CD4-positive, CD25-positive, alpha-beta regulatory T cell (primary cell): ENCODE measurements around the gene FBN1. TPM values are rescaled to one million over a fixed set of nuclear protein-coding genes. Genes with fewer than 3 reads are reported as not detected.

Experiments used
- ATAC-seq, 2 donors: fragments of 150-1000 bp; cut with Tn5 transposase; one replicate each; pipeline ENCODE4 v1.10.0; 2021; ENCODE audit warnings: low read depth in 2 of 2, moderate number of reproducible peaks in 2 of 2, moderate library complexity in 1 of 2
- DNase-seq, 3 donors: peaks; one replicate each; pipeline versions ENCODE4 v3.0.0 to v3.0.0-alpha.2; 2012 to 2022; ENCODE audit warnings: mixed read lengths in 1 of 3
- H3K27ac ChIP-seq: one replicate; pipeline ENCODE4 v1.7.0; 2013; ENCODE audit warnings: mild to moderate bottlenecking, low read length; ENCODE audit not compliant: insufficient read depth, poor library complexity, severe bottlenecking
- H3K27me3 ChIP-seq: one replicate; pipeline ENCODE4 v1.7.0; 2013; ENCODE audit warnings: low read length; ENCODE audit not compliant: control insufficient read depth, insufficient read depth
- H3K36me3 ChIP-seq: one replicate; pipeline ENCODE4 v1.7.0; 2013; ENCODE audit warnings: mild to moderate bottlenecking, low read length, moderate library complexity; ENCODE audit not compliant: control insufficient read depth, insufficient read depth
- H3K4me1 ChIP-seq: 2 replicates; pipeline ENCODE4 v1.7.0; 2013; ENCODE audit warnings: mild to moderate bottlenecking, low read length; ENCODE audit not compliant: insufficient read depth, control insufficient read depth, poor library complexity, severe bottlenecking
- H3K4me3 ChIP-seq: one replicate; pipeline ENCODE4 v1.7.0; 2013; ENCODE audit warnings: low read depth, mild to moderate bottlenecking, low read length, moderate library complexity
- H3K9me3 ChIP-seq, 2 experiments: 1 replicate in 1 of 2; 2 replicates in 1 of 2; pipeline ENCODE4 v1.7.0; 2013; ENCODE audit warnings: low read length in 2 of 2, mild to moderate bottlenecking in 1 of 2, moderate library complexity in 1 of 2; ENCODE audit not compliant: control insufficient read depth in 2 of 2
- H3K27ac Mint-ChIP-seq, 3 donors: one replicate each; pipeline ENCODE4 v1.8.0; 2020 to 2022; ENCODE audit warnings: mild to moderate bottlenecking in 3 of 3, mixed read lengths in 3 of 3, moderate library complexity in 2 of 3
- H3K27me3 Mint-ChIP-seq: one replicate; pipeline ENCODE4 v1.8.0; 2022; ENCODE audit warnings: mild to moderate bottlenecking, mixed read lengths
- H3K36me3 Mint-ChIP-seq: one replicate; pipeline ENCODE4 v1.8.0; 2020; ENCODE audit warnings: mixed read lengths
- H3K4me1 Mint-ChIP-seq, 4 donors: one replicate each; pipeline ENCODE4 v1.8.0; 2020 to 2022; ENCODE audit warnings: mixed read lengths in 4 of 4, mild to moderate bottlenecking in 1 of 4
- H3K4me3 Mint-ChIP-seq, 4 donors: one replicate each; pipeline ENCODE4 v1.8.0; 2020 to 2022; ENCODE audit warnings: mild to moderate bottlenecking in 4 of 4, mixed read lengths in 4 of 4, moderate library complexity in 3 of 4
- H3K9me3 Mint-ChIP-seq, 7 donors: one replicate each; pipeline ENCODE4 v1.8.0; 2020 to 2022; ENCODE audit warnings: mixed read lengths in 7 of 7, mild to moderate bottlenecking in 3 of 7, moderate library complexity in 2 of 7
- polyA plus RNA-seq, 4 donors: library from polyadenylated mRNA; unstranded; fragments of 300-500 nt; fragmentation: Illumina TruSeq; gene quantifications; one replicate each; pipeline ENCODE4 v1.2.3, GENCODE V29; 2021
- total RNA-seq: library from RNA; stranded (reverse); gene quantifications from one replicate; pipeline ENCODE4 v1.2.3, GENCODE V29; 2022

Gene FBN1
- total and polyA plus RNA-seq, 5 donors from 2014 or later: 0.72 TPM; not detected in 4

GRCh38 chr15:48426044-48426443 lies 219.5 kb downstream of the FBN1 start:
- Mint-ChIP-seq H3K36me3 (no peaks in the 10 kb centered on the region), H3K27ac (no peak overlapping the region), H3K9me3 (no peaks in the 10 kb centered on the region), H3K4me1 (no peaks in the 10 kb centered on the region), H3K27me3 (peaks cover 5% of the 10 kb centered on the region), H3K4me3 (no peak overlapping the region)
- no peak for DNase-seq
- H3K9me3 ChIP-seq: no peaks in the 10 kb centered on the region
- no peaks in the 10 kb centered on the region for H3K4me1 ChIP-seq
- ATAC-seq: no peak
- no peak overlapping the region for H3K4me3 ChIP-seq
- no peaks in the 10 kb centered on the region for H3K36me3 ChIP-seq
- H3K27me3 ChIP-seq: no peaks in the 10 kb centered on the region
- H3K27ac ChIP-seq: no peak overlapping the region

GRCh38 chr15:48425051-48425450 lies 220.5 kb downstream of the FBN1 start:
- H3K36me3 ChIP-seq: no peaks in the 10 kb centered on the region
- H3K9me3 ChIP-seq: no peaks in the 10 kb centered on the region
- H3K4me3 ChIP-seq: no peak overlapping the region
- Mint-ChIP-seq H3K4me3 (no peak overlapping the region), H3K27me3 (peaks cover 5% of the 10 kb centered on the region), H3K27ac (no peak overlapping the region), H3K9me3 (no peaks in the 10 kb centered on the region), H3K36me3 (no peaks in the 10 kb centered on the region), H3K4me1 (no peaks in the 10 kb centered on the region)
- no peaks in the 10 kb centered on the region for H3K4me1 ChIP-seq
- H3K27ac ChIP-seq: no peak overlapping the region
- H3K27me3 ChIP-seq: no peaks in the 10 kb centered on the region
- DNase-seq (no peak), ATAC-seq (no peak)

- Histone ChIP-seq H3K27ac (no peak overlapping the region), H3K27me3 (no peaks in the 10 kb centered on the region), H3K36me3 (no peaks in the 10 kb centered on the region), H3K4me3 (no peak overlapping the region), H3K9me3 (no peaks in the 10 kb centered on the region), H3K4me1 (no peaks in the 10 kb centered on the region)
- no peaks in the 10 kb centered on the region for H3K9me3 Mint-ChIP-seq
- H3K4me1 Mint-ChIP-seq: no peaks in the 10 kb centered on the region
- H3K27me3 Mint-ChIP-seq: peaks cover 5% of the 10 kb centered on the region
- no peak overlapping the region for H3K27ac Mint-ChIP-seq
- no peak overlapping the region for H3K4me3 Mint-ChIP-seq
- ATAC-seq: no peak
- no peaks in the 10 kb centered on the region for H3K36me3 Mint-ChIP-seq
- peak in 1 of 3 donors; percentile 5 for DNase-seq
Measured at GRCh38 chr15:48423896-48424475, 221.5 kb downstream of the FBN1 start.

- H3K36me3 ChIP-seq: no peaks in the 10 kb centered on the region
- H3K4me3 ChIP-seq: no peak overlapping the region
- H3K27me3 Mint-ChIP-seq: peaks cover 8% of the 10 kb centered on the region
- H3K4me1 ChIP-seq: no peaks in the 10 kb centered on the region
- no peaks in the 10 kb centered on the region for H3K9me3 Mint-ChIP-seq
- ATAC-seq: no peak
- H3K4me1 Mint-ChIP-seq: no peaks in the 10 kb centered on the region
- DNase-seq: no peak
- no peaks in the 10 kb centered on the region for H3K27me3 ChIP-seq
- no peak overlapping the region for H3K27ac ChIP-seq
- H3K27ac Mint-ChIP-seq: no peak overlapping the region
- H3K9me3 ChIP-seq: no peaks in the 10 kb centered on the region
- H3K36me3 Mint-ChIP-seq: no peaks in the 10 kb centered on the region
- no peak overlapping the region for H3K4me3 Mint-ChIP-seq
Measured at GRCh38 chr15:48423342-48423741, 222.2 kb downstream of the FBN1 start.

- H3K9me3 ChIP-seq: no peaks in the 10 kb centered on the region
- H3K27ac ChIP-seq: no peak overlapping the region
- H3K4me1 Mint-ChIP-seq: no peaks in the 10 kb centered on the region
- ATAC-seq: no peak
- no peaks in the 10 kb centered on the region for H3K27me3 ChIP-seq
- no peak overlapping the region for H3K4me3 ChIP-seq
- H3K9me3 Mint-ChIP-seq: no peaks in the 10 kb centered on the region
- H3K36me3 Mint-ChIP-seq: no peaks in the 10 kb centered on the region
- peaks cover 18% of the 10 kb centered on the region for H3K27me3 Mint-ChIP-seq
- H3K4me3 Mint-ChIP-seq: no peak overlapping the region
- no peak overlapping the region for H3K27ac Mint-ChIP-seq
- no peak for DNase-seq
- no peaks in the 10 kb centered on the region for H3K36me3 ChIP-seq
- no peaks in the 10 kb centered on the region for H3K4me1 ChIP-seq
Measured at GRCh38 chr15:48422401-48422800, 223.1 kb downstream of the FBN1 start.

- Mint-ChIP-seq H3K27me3 (peaks cover 17% of the 10 kb centered on the region), H3K27ac (no peak overlapping the region)
Measured at GRCh38 chr15:48421362-48421761, 224.1 kb downstream of the FBN1 start.

GRCh38 chr15:48419896-48420295 lies 225.6 kb downstream of the FBN1 start:
- H3K27me3 Mint-ChIP-seq: peaks cover 13% of the 10 kb centered on the region

More at GRCh38 chr15:48421362-48421761, 224.1 kb downstream of the FBN1 start:
- H3K36me3 ChIP-seq: no peaks in the 10 kb centered on the region
- H3K4me3 ChIP-seq: no peak overlapping the region
- no peak overlapping the region for H3K4me3 Mint-ChIP-seq
- DNase-seq (no peak), ATAC-seq (no peak)
- no peaks in the 10 kb centered on the region for H3K36me3 Mint-ChIP-seq
- H3K4me1 ChIP-seq: no peaks in the 10 kb centered on the region
- no peak overlapping the region for H3K27ac ChIP-seq
- no peaks in the 10 kb centered on the region for H3K27me3 ChIP-seq
- no peaks in the 10 kb centered on the region for H3K4me1 Mint-ChIP-seq
- H3K9me3 ChIP-seq: no peaks in the 10 kb centered on the region
- no peaks in the 10 kb centered on the region for H3K9me3 Mint-ChIP-seq

GRCh38 chr15:48418343-48418742 lies 227.2 kb downstream of the FBN1 start:
- H3K27me3 ChIP-seq: no peaks in the 10 kb centered on the region
- H3K4me1 Mint-ChIP-seq: no peaks in the 10 kb centered on the region
- no peak overlapping the region for H3K4me3 Mint-ChIP-seq
- H3K27ac ChIP-seq: no peak overlapping the region
- no peak overlapping the region for H3K27ac Mint-ChIP-seq
- ATAC-seq (no peak), DNase-seq (no peak)
- no peaks in the 10 kb centered on the region for H3K36me3 ChIP-seq
- no peak overlapping the region for H3K4me3 ChIP-seq
- H3K4me1 ChIP-seq: no peaks in the 10 kb centered on the region
- H3K27me3 Mint-ChIP-seq: peaks cover 13% of the 10 kb centered on the region
- peaks cover 0 to 2% (median 0%) of the 10 kb centered on the region in 7 donors for H3K9me3 Mint-ChIP-seq
- no peaks in the 10 kb centered on the region for H3K9me3 ChIP-seq
- H3K36me3 Mint-ChIP-seq: no peaks in the 10 kb centered on the region

More at GRCh38 chr15:48419896-48420295, 225.6 kb downstream of the FBN1 start:
- Mint-ChIP-seq H3K9me3 (peaks cover 0 to 1% (median 0%) of the 10 kb centered on the region in 7 donors), H3K36me3 (no peaks in the 10 kb centered on the region), H3K27ac (no peak overlapping the region), H3K4me1 (no peaks in the 10 kb centered on the region), H3K4me3 (no peak overlapping the region)
- ATAC-seq (no peak), DNase-seq (no peak)
- Histone ChIP-seq H3K4me1 (no peaks in the 10 kb centered on the region), H3K9me3 (no peaks in the 10 kb centered on the region), H3K27ac (no peak overlapping the region), H3K27me3 (no peaks in the 10 kb centered on the region), H3K4me3 (no peak overlapping the region), H3K36me3 (no peaks in the 10 kb centered on the region)
